ENCODE data around the gene GZMM. TPM values are rescaled to one million over a fixed set of nuclear protein-coding genes. Genes with fewer than 3 reads are reported as not detected.

Gene GZMM
- total and polyA plus RNA-seq, 2 of the 13 experiments (the other 11 are each of a cell fraction or from before 2014, with no cell fraction given) = 0.07 TPM; not detected in 1

DNA sequence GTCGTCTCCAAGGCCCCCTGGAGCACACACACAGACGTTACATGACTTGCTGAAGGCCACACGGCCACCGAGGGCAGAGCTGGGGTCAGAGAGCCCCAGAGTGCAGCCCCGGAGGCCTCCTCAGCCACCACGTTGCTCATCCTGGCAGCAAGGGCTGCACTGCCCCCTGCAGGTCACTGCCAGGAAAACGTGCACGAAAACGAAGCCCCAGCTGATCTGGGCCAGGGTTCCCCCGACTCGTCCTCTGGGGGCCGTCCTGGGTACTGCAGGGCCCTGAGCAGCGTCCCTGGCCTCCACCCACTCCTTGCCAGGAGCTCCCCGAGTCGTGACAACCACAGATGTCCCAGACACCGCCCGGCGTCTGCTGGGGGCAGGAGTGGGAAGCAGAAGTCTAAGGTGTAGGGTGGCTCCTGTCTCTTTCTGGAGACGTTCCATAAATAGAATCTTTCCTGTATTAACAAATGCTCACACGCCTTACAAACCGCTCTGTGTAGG is 33.2 kb upstream of the GZMM start (continued):
- TF ChIP-seq, protein P1, sequence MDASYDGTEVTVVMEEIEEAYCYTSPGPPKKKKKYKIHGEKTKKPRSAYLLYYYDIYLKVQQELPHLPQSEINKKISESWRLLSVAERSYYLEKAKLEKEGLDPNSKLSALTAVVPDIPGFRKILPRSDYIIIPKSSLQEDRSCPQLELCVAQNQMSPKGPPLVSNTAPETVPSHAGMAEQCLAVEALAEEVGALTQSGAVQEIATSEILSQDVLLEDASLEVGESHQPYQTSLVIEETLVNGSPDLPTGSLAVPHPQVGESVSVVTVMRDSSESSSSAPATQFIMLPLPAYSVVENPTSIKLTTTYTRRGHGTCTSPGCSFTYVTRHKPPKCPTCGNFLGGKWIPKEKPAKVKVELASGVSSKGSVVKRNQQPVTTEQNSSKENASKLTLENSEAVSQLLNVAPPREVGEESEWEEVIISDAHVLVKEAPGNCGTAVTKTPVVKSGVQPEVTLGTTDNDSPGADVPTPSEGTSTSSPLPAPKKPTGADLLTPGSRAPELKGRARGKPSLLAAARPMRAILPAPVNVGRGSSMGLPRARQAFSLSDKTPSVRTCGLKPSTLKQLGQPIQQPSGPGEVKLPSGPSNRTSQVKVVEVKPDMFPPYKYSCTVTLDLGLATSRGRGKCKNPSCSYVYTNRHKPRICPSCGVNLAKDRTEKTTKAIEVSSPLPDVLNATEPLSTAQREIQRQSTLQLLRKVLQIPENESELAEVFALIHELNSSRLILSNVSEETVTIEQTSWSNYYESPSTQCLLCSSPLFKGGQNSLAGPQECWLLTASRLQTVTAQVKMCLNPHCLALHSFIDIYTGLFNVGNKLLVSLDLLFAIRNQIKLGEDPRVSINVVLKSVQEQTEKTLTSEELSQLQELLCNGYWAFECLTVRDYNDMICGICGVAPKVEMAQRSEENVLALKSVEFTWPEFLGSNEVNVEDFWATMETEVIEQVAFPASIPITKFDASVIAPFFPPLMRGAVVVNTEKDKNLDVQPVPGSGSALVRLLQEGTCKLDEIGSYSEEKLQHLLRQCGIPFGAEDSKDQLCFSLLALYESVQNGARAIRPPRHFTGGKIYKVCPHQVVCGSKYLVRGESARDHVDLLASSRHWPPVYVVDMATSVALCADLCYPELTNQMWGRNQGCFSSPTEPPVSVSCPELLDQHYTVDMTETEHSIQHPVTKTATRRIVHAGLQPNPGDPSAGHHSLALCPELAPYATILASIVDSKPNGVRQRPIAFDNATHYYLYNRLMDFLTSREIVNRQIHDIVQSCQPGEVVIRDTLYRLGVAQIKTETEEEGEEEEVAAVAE (CRISPR knock-in tag; IDR thresholded peaks at IDR 0.05; ENCODE audit: borderline replicate concordance) = peak; percentile 33; the same call in 1 of the 2 replicates
- TF ChIP-seq NCOA2 (CRISPR knock-in tag; IDR thresholded peaks at IDR 0.05) = peak; percentile 45
- 0 out of 2 replicates have a peak, but pooled peaks have one; percentile 61 for TF ChIP-seq ZFP1 (CRISPR knock-in tag; IDR thresholded peaks at IDR 0.05)
- 0 out of 2 replicates have a peak, but pooled peaks have one; percentile 59 for TF ChIP-seq SSRP1 (CRISPR knock-in tag; IDR thresholded peaks at IDR 0.05)
- TF ChIP-seq FOXM1 (CRISPR knock-in tag; IDR thresholded peaks at IDR 0.05) = no peak
- TF ChIP-seq ZNF674 (CRISPR knock-in tag; IDR thresholded peaks at IDR 0.05; ENCODE audit: low read depth) = no peak
- TF ChIP-seq HNRNPL (IDR thresholded peaks at IDR 0.05; ENCODE audit: low read depth, low read length) = peak; percentile 79; the same call in 1 of the 2 replicates
- TF ChIP-seq, protein P2, sequence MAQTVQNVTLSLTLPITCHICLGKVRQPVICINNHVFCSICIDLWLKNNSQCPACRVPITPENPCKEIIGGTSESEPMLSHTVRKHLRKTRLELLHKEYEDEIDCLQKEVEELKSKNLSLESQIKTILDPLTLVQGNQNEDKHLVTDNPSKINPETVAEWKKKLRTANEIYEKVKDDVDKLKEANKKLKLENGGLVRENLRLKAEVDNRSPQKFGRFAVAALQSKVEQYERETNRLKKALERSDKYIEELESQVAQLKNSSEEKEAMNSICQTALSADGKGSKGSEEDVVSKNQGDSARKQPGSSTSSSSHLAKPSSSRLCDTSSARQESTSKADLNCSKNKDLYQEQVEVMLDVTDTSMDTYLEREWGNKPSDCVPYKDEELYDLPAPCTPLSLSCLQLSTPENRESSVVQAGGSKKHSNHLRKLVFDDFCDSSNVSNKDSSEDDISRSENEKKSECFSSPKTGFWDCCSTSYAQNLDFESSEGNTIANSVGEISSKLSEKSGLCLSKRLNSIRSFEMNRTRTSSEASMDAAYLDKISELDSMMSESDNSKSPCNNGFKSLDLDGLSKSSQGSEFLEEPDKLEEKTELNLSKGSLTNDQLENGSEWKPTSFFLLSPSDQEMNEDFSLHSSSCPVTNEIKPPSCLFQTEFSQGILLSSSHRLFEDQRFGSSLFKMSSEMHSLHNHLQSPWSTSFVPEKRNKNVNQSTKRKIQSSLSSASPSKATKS (CRISPR knock-in tag; IDR thresholded peaks at IDR 0.05) = no peak
- no peak for TF ChIP-seq NCOA5 (CRISPR knock-in tag; IDR thresholded peaks at IDR 0.05)
- TF ChIP-seq KDM4B (CRISPR knock-in tag; IDR thresholded peaks at IDR 0.05) = 0 out of 2 replicates have a peak, but pooled peaks have one; percentile 59
- peak; percentile 53 for TF ChIP-seq NR2C2 (CRISPR knock-in tag; IDR thresholded peaks at IDR 0.05; ENCODE audit: borderline replicate concordance)
- TF ChIP-seq REPIN1 (CRISPR knock-in tag; IDR thresholded peaks at IDR 0.05; ENCODE audit: borderline replicate concordance, low read depth) = peak; percentile 49; the same call in 1 of the 2 replicates
- TF ChIP-seq HDAC1 (CRISPR knock-in tag; IDR thresholded peaks at IDR 0.05) = peak; percentile 71
- TF ChIP-seq ZC3H13 (CRISPR knock-in tag; IDR thresholded peaks at IDR 0.05) = no peak
- peak; percentile 76; the same call in 1 of the 2 replicates for TF ChIP-seq HDAC2 (CRISPR knock-in tag; IDR thresholded peaks at IDR 0.05)
- peak; percentile 75; the same call in 1 of the 2 replicates for TF ChIP-seq MXD4 (CRISPR knock-in tag; IDR thresholded peaks at IDR 0.05)
- peak; percentile 96 for TF ChIP-seq RAD21 (CRISPR knock-in tag; IDR thresholded peaks at IDR 0.05)
- TF ChIP-seq, protein P3, sequence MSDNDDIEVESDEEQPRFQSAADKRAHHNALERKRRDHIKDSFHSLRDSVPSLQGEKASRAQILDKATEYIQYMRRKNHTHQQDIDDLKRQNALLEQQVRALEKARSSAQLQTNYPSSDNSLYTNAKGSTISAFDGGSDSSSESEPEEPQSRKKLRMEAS (IDR thresholded peaks at IDR 0.05) = peak; percentile 88
- TF ChIP-seq, protein P4, sequence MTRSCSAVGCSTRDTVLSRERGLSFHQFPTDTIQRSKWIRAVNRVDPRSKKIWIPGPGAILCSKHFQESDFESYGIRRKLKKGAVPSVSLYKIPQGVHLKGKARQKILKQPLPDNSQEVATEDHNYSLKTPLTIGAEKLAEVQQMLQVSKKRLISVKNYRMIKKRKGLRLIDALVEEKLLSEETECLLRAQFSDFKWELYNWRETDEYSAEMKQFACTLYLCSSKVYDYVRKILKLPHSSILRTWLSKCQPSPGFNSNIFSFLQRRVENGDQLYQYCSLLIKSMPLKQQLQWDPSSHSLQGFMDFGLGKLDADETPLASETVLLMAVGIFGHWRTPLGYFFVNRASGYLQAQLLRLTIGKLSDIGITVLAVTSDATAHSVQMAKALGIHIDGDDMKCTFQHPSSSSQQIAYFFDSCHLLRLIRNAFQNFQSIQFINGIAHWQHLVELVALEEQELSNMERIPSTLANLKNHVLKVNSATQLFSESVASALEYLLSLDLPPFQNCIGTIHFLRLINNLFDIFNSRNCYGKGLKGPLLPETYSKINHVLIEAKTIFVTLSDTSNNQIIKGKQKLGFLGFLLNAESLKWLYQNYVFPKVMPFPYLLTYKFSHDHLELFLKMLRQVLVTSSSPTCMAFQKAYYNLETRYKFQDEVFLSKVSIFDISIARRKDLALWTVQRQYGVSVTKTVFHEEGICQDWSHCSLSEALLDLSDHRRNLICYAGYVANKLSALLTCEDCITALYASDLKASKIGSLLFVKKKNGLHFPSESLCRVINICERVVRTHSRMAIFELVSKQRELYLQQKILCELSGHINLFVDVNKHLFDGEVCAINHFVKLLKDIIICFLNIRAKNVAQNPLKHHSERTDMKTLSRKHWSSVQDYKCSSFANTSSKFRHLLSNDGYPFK (CRISPR knock-in tag; IDR thresholded peaks at IDR 0.05; ENCODE audit: borderline replicate concordance) = peak; percentile 47; the same call in 1 of the 2 replicates
- peak; percentile 52; the same call in 1 of the 2 replicates for TF ChIP-seq MAZ (IDR thresholded peaks at IDR 0.05; ENCODE audit: borderline replicate concordance, low read depth, low read length)
- TF ChIP-seq MAZ (CRISPR knock-in tag; IDR thresholded peaks at IDR 0.05; ENCODE audit: low read depth) = peak; percentile 79; the same call in 1 of the 2 replicates
- peak; percentile 54; the same call in 1 of the 2 replicates for TF ChIP-seq SMAD1 (CRISPR knock-in tag; IDR thresholded peaks at IDR 0.05; ENCODE audit: borderline replicate concordance, low read depth)

Data from HepG2 (cell line).